Ishikawa (cell line): Measurements from ENCODE around the gene PRDM16.

Experiments
- CEBPB ChIP-seq: IDR thresholded peaks from 2 replicates; pipeline ENCODE4 v1.6.1; 2012
- CREB1 ChIP-seq: IDR thresholded peaks from 2 replicates; pipeline ENCODE4 v1.6.1; 2012; ENCODE audit warnings: low read depth
- EGR1 ChIP-seq: IDR thresholded peaks from 2 replicates; pipeline ENCODE4 v1.6.1; 2012
- EP300 ChIP-seq: IDR thresholded peaks from 2 replicates; pipeline ENCODE4 v1.6.1; 2012; ENCODE audit warnings: borderline replicate concordance
- FOXM1 ChIP-seq: IDR thresholded peaks from 2 replicates; pipeline ENCODE4 v1.6.1; 2012; ENCODE audit warnings: low read depth, borderline replicate concordance
- MAX ChIP-seq: IDR thresholded peaks from 2 replicates; pipeline ENCODE4 v1.6.1; 2012
- NFIC ChIP-seq: IDR thresholded peaks from 2 replicates; pipeline ENCODE4 v1.6.1; 2012
- RAD21 ChIP-seq: IDR thresholded peaks from 2 replicates; pipeline ENCODE4 v1.6.1; 2012; ENCODE audit warnings: low read depth
- REST ChIP-seq: IDR thresholded peaks from 2 replicates; pipeline ENCODE4 v1.6.1; 2012; ENCODE audit warnings: low read depth, mild to moderate bottlenecking
- TAF1 ChIP-seq: IDR thresholded peaks from 2 replicates; pipeline ENCODE4 v1.6.1; 2012; ENCODE audit warnings: low read depth, mild to moderate bottlenecking
- TCF12 ChIP-seq: IDR thresholded peaks from 2 replicates; pipeline ENCODE4 v1.6.1; 2012; ENCODE audit warnings: low read depth
- TEAD4 ChIP-seq: IDR thresholded peaks from 2 replicates; pipeline ENCODE4 v1.6.1; 2012
- USF1 ChIP-seq: IDR thresholded peaks from 2 replicates; pipeline ENCODE4 v1.6.1; 2012
- YY1 ChIP-seq: IDR thresholded peaks from 2 replicates; pipeline ENCODE4 v1.6.1; 2012; ENCODE audit warnings: low read depth
- ZBTB7A ChIP-seq: IDR thresholded peaks from 2 replicates; pipeline ENCODE4 v1.6.1; 2012; ENCODE audit warnings: low read depth

PRDM16 gene

GRCh38 chr1:3065396-3065795 lies 3.6 kb upstream of the PRDM16 start:
- TF ChIP-seq YY1 (no peak), TEAD4 (no peak), REST (no peak), NFIC (no peak), EGR1 (no peak), ZBTB7A (no peak), MAX (no peak), CREB1 (no peak), RAD21 (no peak), TAF1 (no peak), CEBPB (no peak), EP300 (no peak), FOXM1 (no peak), USF1 (no peak), TCF12 (no peak)

GRCh38 chr1:3065797-3066196 lies 3.2 kb upstream of the PRDM16 start:
- TF ChIP-seq EP300 (no peak), USF1 (no peak), CEBPB (no peak)

- TF ChIP-seq TEAD4 (no peak), RAD21 (peak; percentile 36; the same call in 1 of the 2 replicates)
Measured at GRCh38 chr1:3066250-3066711, 2.7 kb upstream of the PRDM16 start.

- TF ChIP-seq CEBPB: no peak
- TF ChIP-seq CREB1: no peak
- no peak for TF ChIP-seq ZBTB7A
- TF ChIP-seq TCF12: no peak
- TF ChIP-seq USF1: no peak
- TF ChIP-seq RAD21: no peak
- TF ChIP-seq TAF1: no peak
- no peak for TF ChIP-seq EGR1
- TF ChIP-seq FOXM1: no peak
- TF ChIP-seq NFIC: no peak
- no peak for TF ChIP-seq REST
- no peak for TF ChIP-seq EP300
- TF ChIP-seq TEAD4: no peak
- TF ChIP-seq MAX: no peak
- no peak for TF ChIP-seq YY1
Measured at GRCh38 chr1:3066826-3067225, 2.2 kb upstream of the PRDM16 start.

- TF ChIP-seq MAX: no peak
Measured at GRCh38 chr1:3067301-3067670, 1.7 kb upstream of the PRDM16 start.

GRCh38 chr1:3067671-3068563 lies 1.1 kb upstream of the PRDM16 start:
- TF ChIP-seq USF1: no peak
- TF ChIP-seq TEAD4: no peak
- no peak for TF ChIP-seq EGR1
- TF ChIP-seq REST: no peak
- no peak for TF ChIP-seq ZBTB7A
- no peak for TF ChIP-seq MAX
- no peak for TF ChIP-seq TAF1
- TF ChIP-seq YY1: no peak
